ENCODE measurements around the gene KRTAP19-8. TPM values are rescaled to one million over a fixed set of nuclear protein-coding genes. Genes with fewer than 3 reads are reported as not detected.

Gene KRTAP19-8
- polyA plus RNA-seq, 1 of the 3 experiments (the other 2 are of a cell fraction), result not detected

- H3K9ac ChIP-seq, result no peak overlapping the region
- no peaks in the 10 kb centered on the region for H3K36me3 ChIP-seq (replicated peaks in 1 of 2; ENCODE audit: control insufficient read depth in 1 of 2, insufficient read depth in 2 of 2, low read length in 1 of 2)
- CTCF ChIA-PET, result no interaction called here
- no peak overlapping the region for H3K4me3 ChIP-seq (ENCODE audit: low read depth in 2 of 2, low read length in 1 of 2)
- no peak for DNase-seq
- no peak for TF ChIP-seq TEAD4 (IDR thresholded peaks at IDR 0.05; ENCODE audit: borderline replicate concordance, insufficient read depth)
- no peak for TF ChIP-seq USF1 (IDR thresholded peaks at IDR 0.05; ENCODE audit: borderline replicate concordance, low read depth)
- TF ChIP-seq SMC3 (IDR thresholded peaks at IDR 0.05; ENCODE audit: low read depth, low read length), result no peak
- no peak for TF ChIP-seq TAF1 (IDR thresholded peaks at IDR 0.05; ENCODE audit: borderline replicate concordance, low read depth, low read length)
- no peak for TF ChIP-seq EZH2phosphoT487 (IDR thresholded peaks at IDR 0.05; ENCODE audit: borderline replicate concordance, low read depth)
- TF ChIP-seq TCF12 (IDR thresholded peaks at IDR 0.05), result no peak
- no peak for TF ChIP-seq MXI1 (IDR thresholded peaks at IDR 0.05; ENCODE audit: low read depth, low read length)
- no peak for TF ChIP-seq USF2 (IDR thresholded peaks at IDR 0.05; ENCODE audit: borderline replicate concordance, low read depth, low read length)
- no peak for TF ChIP-seq ZBTB33 (IDR thresholded peaks at IDR 0.05; ENCODE audit: borderline replicate concordance, low read depth)
- WGBS (ENCODE audit: low lambda C conversion rate), result 0% methylated on average over 1 of the region's 1 CpG
- H3K27me3 ChIP-seq (ENCODE audit: insufficient read depth), result no peaks in the 10 kb centered on the region; the same call in 1 of the 2 replicates
- no peak overlapping the region for H2AFZ ChIP-seq (ENCODE audit: low read depth)
- POLR2A ChIA-PET, result no interaction called here
- H3K4me1 ChIP-seq (ENCODE audit: control insufficient read depth in 1 of 2, insufficient read depth in 2 of 2, low read depth in 1 of 2, low read length in 1 of 2), result no peaks in the 10 kb centered on the region
- no peaks in the 10 kb centered on the region for H3K9me3 ChIP-seq
- no peaks in the 10 kb centered on the region for H4K20me1 ChIP-seq (ENCODE audit: insufficient read depth)
- H3K9me2 ChIP-seq, result no peaks in the 10 kb centered on the region
- H3F3A ChIP-seq (replicated peaks; ENCODE audit: insufficient read depth), result no peaks in the 10 kb centered on the region
- H3K4me2 ChIP-seq, result no peak overlapping the region
- H3K27ac ChIP-seq (ENCODE audit: low read depth in 2 of 2, low read length in 1 of 2), result no peak overlapping the region
- no peaks in the 10 kb centered on the region for H3K79me2 ChIP-seq (ENCODE audit: insufficient read depth)
These were observed 3.8 kb upstream of the KRTAP19-8 start for GRCh38 chr21:31042080-31042464.

GRCh38 chr21:31041295-31042079, 3.2 kb upstream of the KRTAP19-8 start:
- Histone ChIP-seq H3K36me3 (replicated peaks in 1 of 2; ENCODE audit: control insufficient read depth in 1 of 2, insufficient read depth in 2 of 2, low read length in 1 of 2) (no peaks in the 10 kb centered on the region), H3K4me2 (no peak overlapping the region), H3K4me3 (ENCODE audit: low read depth in 2 of 2, low read length in 1 of 2) (no peak overlapping the region), H3K27me3 (ENCODE audit: insufficient read depth) (no peaks in the 10 kb centered on the region; the same call in 1 of the 2 replicates), H3K79me2 (ENCODE audit: insufficient read depth) (no peaks in the 10 kb centered on the region), H4K20me1 (ENCODE audit: insufficient read depth) (no peaks in the 10 kb centered on the region), H3F3A (replicated peaks; ENCODE audit: insufficient read depth) (no peaks in the 10 kb centered on the region), H2AFZ (ENCODE audit: low read depth) (no peak overlapping the region), H3K27ac (ENCODE audit: low read depth in 2 of 2, low read length in 1 of 2) (no peak overlapping the region), H3K4me1 (ENCODE audit: control insufficient read depth in 1 of 2, insufficient read depth in 2 of 2, low read depth in 1 of 2, low read length in 1 of 2) (no peaks in the 10 kb centered on the region), H3K9me2 (no peaks in the 10 kb centered on the region), H3K9me3 (no peaks in the 10 kb centered on the region), H3K9ac (no peak overlapping the region)
- TF ChIP-seq FOXM1 (IDR thresholded peaks at IDR 0.05; ENCODE audit: low read depth), result no peak
- no peak for TF ChIP-seq JUND (IDR thresholded peaks at IDR 0.05)
- TF ChIP-seq, protein P1, sequence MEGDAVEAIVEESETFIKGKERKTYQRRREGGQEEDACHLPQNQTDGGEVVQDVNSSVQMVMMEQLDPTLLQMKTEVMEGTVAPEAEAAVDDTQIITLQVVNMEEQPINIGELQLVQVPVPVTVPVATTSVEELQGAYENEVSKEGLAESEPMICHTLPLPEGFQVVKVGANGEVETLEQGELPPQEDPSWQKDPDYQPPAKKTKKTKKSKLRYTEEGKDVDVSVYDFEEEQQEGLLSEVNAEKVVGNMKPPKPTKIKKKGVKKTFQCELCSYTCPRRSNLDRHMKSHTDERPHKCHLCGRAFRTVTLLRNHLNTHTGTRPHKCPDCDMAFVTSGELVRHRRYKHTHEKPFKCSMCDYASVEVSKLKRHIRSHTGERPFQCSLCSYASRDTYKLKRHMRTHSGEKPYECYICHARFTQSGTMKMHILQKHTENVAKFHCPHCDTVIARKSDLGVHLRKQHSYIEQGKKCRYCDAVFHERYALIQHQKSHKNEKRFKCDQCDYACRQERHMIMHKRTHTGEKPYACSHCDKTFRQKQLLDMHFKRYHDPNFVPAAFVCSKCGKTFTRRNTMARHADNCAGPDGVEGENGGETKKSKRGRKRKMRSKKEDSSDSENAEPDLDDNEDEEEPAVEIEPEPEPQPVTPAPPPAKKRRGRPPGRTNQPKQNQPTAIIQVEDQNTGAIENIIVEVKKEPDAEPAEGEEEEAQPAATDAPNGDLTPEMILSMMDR (IDR thresholded peaks at IDR 0.05), result no peak
- 0% methylated on average over 11 of the region's 11 CpGs for WGBS (ENCODE audit: low lambda C conversion rate)
- ChIA-PET POLR2A (no interaction called here), CTCF (no interaction called here)
- DNase-seq, result no peak

Data from SK-N-SH (cell line).